GM18498 (cell line): ENCODE results near the gene FMNL2.
"Not testable (repeated sequence)": the region's sequence is repeated elsewhere in the genome, so short reads cannot be mapped to it uniquely, and the experiment has no call there.

ENCODE experiments used
- ATAC-seq: cut with Tn5 transposase; IDR thresholded peaks from one replicate; pipeline ENCODE4 v1.9.1; 2021; ENCODE audit warnings: mild to moderate bottlenecking, moderate library complexity; ENCODE audit not compliant: unreplicated experiment

The FMNL2 gene

GRCh38 chr2:152372438-152372984 lies 37.5 kb downstream of the FMNL2 start:
- no peak for ATAC-seq

DNA sequence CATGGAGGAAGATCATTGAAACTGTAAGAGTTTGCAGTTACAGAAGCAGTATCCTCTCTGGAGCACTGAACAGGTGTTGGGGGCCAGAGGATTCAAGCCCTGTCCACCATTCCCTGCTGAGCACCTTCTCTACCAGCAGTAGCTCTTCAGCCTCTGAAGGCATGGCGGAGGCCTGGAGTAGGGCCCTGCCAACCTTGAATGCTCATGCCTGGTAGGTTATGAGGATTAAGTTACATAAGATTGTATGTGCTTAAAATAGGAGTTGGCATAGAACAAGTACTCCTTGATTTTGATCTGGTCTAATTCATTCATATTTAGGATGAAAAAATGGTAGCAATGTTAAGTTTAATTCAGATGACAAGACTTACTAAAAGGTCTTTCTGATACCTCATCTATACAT lies 40.2 kb downstream of the FMNL2 start:
- ATAC-seq: no peak

DNA sequence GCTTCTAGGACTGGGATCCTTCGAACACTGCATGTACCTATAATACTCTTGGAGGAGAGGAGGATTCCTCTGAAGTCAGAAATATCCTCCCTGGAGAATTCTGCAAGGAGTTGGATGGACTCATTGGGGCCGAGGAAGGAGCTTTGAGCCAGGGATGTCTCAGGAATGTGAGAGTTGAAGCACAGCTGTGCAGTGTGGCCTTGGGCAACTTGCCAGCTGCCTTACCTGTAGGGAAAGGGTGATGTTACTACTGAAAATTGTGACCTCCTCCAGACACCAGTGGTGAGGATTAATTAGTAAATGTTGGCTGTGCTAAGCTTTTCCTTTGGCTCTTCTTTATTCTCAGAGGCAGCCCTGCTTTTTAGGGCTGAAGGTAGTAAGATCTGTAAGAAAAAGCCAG lies 41.4 kb downstream of the FMNL2 start:
- ATAC-seq: no peak

DNA sequence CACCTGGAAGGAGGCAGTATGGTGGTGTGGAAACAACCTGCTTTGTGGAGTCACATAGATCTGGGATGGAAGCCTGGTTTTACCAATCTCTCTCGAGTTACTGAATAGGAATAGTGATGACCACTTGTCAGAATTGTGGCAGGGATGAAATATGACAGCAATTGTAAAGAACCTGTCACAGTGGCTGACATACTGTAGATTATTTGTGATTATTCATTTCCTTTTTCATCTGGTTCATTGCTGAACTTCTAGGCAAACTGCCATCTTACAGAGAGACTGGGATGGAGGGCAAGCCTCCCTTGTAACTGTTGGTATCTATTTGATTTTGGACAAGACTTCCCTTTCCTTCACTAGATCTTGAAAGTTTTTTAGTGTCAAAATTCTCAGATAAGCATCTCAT lies 42.0 kb downstream of the FMNL2 start:
- ATAC-seq: no peak

DNA sequence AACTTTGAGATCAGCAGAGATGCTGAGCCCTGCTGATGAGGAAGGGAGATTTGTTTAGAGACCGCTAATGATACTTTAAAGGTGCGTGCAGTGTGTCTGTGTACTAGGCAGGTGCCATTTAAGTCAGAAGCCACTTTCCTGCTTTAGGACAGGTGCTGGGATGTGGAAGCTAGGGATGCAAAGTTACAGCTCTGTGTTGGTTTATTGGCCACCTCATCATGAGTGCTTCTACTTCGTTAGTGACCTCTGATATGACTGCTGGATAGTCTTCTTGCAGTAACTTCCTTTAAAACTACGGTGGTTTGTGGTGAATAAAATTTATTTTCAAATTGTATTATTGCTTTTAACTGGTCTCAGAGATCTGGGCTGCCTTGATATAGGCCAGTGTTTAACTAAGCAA lies 44.1 kb downstream of the FMNL2 start:
- no peak for ATAC-seq

- no peak for ATAC-seq
Measured at GRCh38 chr2:152380261-152381055, 45.5 kb downstream of the FMNL2 start.

DNA sequence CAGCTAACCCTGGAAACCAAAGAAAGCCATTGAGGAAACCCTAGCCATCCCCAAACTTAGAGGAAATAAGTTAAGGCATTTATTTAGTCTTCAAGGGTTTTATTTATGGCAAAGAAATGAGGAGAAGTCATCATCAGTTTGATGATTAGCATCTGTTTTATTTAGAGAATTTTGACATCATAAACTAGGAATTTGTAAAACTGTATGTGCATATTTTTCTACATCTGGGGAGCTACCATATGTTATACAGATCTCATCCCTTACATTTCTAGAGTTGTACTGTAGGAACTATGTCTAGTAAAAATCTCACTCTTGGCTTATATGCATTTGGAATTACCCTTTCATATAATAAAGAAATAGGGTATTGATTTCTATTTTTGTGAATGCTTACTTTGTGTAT lies 48.7 kb downstream of the FMNL2 start:
- ATAC-seq: no peak

GRCh38 chr2:152384992-152385391 lies 50.0 kb downstream of the FMNL2 start:
- no peak for ATAC-seq

DNA sequence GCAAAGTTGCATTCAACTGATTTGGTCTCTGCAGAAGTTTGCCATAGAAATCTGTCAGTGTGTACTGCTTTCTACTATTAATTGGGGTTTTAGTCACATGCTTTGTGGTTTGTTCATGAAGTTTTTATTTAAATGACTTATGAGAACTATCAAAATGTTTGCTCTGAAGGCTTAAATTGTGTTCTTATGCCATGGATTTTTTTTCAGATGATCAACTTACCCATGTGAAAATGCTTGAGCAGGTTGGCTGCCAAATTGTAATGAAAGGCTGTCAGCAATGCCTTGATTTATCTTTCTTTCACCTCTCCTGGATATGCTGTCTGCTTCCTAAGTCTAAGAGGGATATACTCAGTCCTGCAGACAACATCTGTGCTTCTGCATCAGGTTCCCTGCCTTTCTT lies 50.7 kb downstream of the FMNL2 start:
- no peak for ATAC-seq

- ATAC-seq: no peak
Measured at GRCh38 chr2:152386266-152386665, 51.3 kb downstream of the FMNL2 start.

- no peak for ATAC-seq
Measured at GRCh38 chr2:152387041-152387440, 52.1 kb downstream of the FMNL2 start.

GRCh38 chr2:152388269-152388668 lies 53.3 kb downstream of the FMNL2 start:
- ATAC-seq: not testable (repeated sequence)

GRCh38 chr2:152389483-152389882 lies 54.5 kb downstream of the FMNL2 start:
- no peak for ATAC-seq

DNA sequence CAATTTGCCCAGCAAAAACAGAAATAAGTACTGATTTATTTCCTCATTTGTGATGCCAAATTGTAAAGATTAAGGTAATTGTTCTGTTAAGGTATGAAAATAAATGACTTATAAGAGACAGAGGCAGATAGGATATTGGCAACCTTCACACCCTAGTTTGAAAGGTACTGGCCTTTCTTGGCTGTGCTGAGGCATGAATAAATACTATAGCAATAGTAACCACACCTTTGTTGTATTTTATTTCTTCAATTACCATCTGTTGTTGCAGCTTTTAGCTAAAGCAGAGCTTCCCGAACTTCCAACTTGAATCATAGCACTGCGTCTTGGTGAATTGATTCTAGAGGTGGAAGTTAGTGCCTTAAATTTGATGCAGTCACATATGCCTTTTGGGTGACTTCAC lies 55.9 kb downstream of the FMNL2 start:
- no peak for ATAC-seq

GRCh38 chr2:152391318-152391717 lies 56.3 kb downstream of the FMNL2 start:
- ATAC-seq: no peak

- no peak for ATAC-seq
Measured at GRCh38 chr2:152393377-152393776, 58.4 kb downstream of the FMNL2 start.

GRCh38 chr2:152394326-152394725 lies 59.4 kb downstream of the FMNL2 start:
- ATAC-seq: no peak

- ATAC-seq: no peak
Measured at GRCh38 chr2:152395103-152395502, 60.1 kb downstream of the FMNL2 start.

- no peak for ATAC-seq
Measured at GRCh38 chr2:152395572-152395971, 60.6 kb downstream of the FMNL2 start.

DNA sequence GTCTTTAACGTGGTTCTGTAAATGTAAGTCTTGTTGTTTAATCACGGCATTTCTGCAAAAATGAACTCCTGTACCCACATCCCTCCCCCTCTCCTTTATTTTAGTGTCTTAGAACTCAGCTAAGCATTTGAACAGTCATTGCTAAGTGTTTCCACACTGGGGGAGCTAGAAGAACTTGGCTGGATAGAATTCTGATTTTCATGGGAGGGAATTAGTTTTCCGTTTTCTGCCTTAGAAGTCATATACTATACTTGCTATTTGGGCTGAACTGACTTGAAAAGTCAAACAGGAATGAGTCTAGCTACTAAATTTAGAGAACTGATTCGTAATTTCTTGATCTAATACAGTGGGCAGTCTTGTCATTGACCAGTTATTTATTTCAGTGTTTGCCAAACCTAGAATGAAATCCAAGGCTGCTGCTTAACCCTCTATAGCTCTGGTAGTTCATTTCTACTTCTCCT lies 61.1 kb downstream of the FMNL2 start:
- no peak for ATAC-seq

DNA sequence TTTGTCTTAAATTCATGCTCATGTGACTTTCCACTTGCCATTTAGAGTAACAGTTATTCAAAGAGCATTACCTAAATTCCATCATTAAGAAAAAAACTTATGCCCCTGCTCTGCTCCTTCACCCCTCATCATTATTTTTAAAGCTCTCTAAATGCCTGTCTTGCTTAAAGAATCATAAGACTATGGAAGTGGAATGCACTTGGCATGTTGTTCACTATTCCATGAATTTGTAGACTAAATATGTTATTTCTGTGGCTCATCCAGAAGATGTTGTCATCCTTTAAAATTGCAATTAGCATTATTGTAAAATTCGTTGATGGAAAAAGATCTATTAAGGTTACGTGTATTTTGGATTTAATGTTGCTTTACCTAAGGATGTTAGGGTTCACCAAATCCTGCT lies 61.8 kb downstream of the FMNL2 start:
- ATAC-seq: no peak

DNA sequence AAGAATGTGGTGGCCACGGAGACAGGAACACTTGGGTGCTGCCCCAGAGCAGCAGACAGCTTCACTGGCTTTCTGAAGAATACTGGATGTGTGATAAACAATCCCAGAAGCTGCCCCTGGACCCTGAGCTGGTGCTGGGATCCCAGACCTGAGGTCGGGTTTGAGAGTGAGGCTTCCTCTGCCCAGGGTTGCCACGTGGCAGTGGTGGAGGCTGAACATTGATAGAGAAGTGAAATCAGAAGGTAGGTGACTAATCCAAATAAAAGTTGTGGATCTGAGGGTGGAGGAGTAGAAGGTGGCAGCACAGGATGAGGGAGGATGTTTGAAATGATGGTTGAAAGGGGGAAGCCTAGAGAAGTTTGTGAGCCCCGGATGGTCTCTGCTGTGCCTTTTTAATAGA lies 64.0 kb downstream of the FMNL2 start:
- ATAC-seq: no peak
